DMS53 treated with DMSO at 0.1 percent for 48 hours (cell line): ENCODE data around the gene ALDH6A1.
A peak's percentile ranks its signal among the peaks of the same experiment; 100 is the strongest.
"Not testable (repeated sequence)": the region's sequence is repeated elsewhere in the genome, so short reads cannot be mapped to it uniquely, and the experiment has no call there.

Source experiments
- DNase-seq: peaks from one replicate; lab custom pipeline; 2025; ENCODE audit not compliant: unreplicated experiment; lab: John Stamatoyannopoulos, UW

ALDH6A1 gene

GRCh38 chr14:74084277-74085046 lies at the start of gene ALDH6A1, which contains the start of gene LIN52:
Gene ALDH6A1 (minus strand): TSS chr14:74084453. CDS start chr14:74084394, 59 bp downstream.
Gene LIN52 (plus strand): TSS chr14:74084956. CDS start chr14:74084975, 19 bp downstream.
- DNase-seq = peak; percentile 98

- DNase-seq = no peak
These were observed 43.4 kb upstream of the ALDH6A1 start for GRCh38 chr14:74127634-74128033.

- DNase-seq = no peak
These were observed 42.2 kb upstream of the ALDH6A1 start for GRCh38 chr14:74126315-74127013.

- not testable (repeated sequence) for DNase-seq
These were observed 41.2 kb upstream of the ALDH6A1 start for GRCh38 chr14:74125487-74125886.

- DNase-seq = peak; percentile 29
These were observed 27.4 kb upstream of the ALDH6A1 start for GRCh38 chr14:74111395-74112216.

- no peak for DNase-seq
These were observed 25.1 kb upstream of the ALDH6A1 start for GRCh38 chr14:74109369-74109768.

- DNase-seq = no peak
These were observed 21.1 kb upstream of the ALDH6A1 start for GRCh38 chr14:74105381-74105780.

- no peak for DNase-seq
These were observed 5.2 kb upstream of the ALDH6A1 start for GRCh38 chr14:74089251-74090020.

- no peak for DNase-seq
These were observed 1.6 kb upstream of the ALDH6A1 start for GRCh38 chr14:74085828-74086227.

- no peak for DNase-seq
These were observed 889 bp upstream of the ALDH6A1 start for GRCh38 chr14:74085047-74085637.

- no peak for DNase-seq
These were observed 423 bp downstream of the ALDH6A1 start for GRCh38 chr14:74083784-74084276.

- no peak for DNase-seq
These were observed 1.1 kb downstream of the ALDH6A1 start for GRCh38 chr14:74083161-74083560.

GRCh38 chr14:74081491-74081890 lies 2.8 kb downstream of the ALDH6A1 start:
- no peak for DNase-seq

GRCh38 chr14:74080820-74081460 lies 3.3 kb downstream of the ALDH6A1 start:
- peak; percentile 22 for DNase-seq

- no peak for DNase-seq
These were observed 6.9 kb downstream of the ALDH6A1 start for GRCh38 chr14:74077401-74077800.

GRCh38 chr14:74065746-74066575 lies 18.3 kb downstream of the ALDH6A1 start:
- no peak for DNase-seq

GRCh38 chr14:74064883-74065282 lies 19.4 kb downstream of the ALDH6A1 start:
- DNase-seq = no peak

- DNase-seq = no peak
These were observed 19.8 kb downstream of the ALDH6A1 start for GRCh38 chr14:74064426-74064825.

- DNase-seq = no peak
These were observed 21.5 kb downstream of the ALDH6A1 start for GRCh38 chr14:74062809-74063150.
